AG04450 (cell line): ENCODE data around the gene NAA10. TPM values are rescaled to one million over a fixed set of nuclear protein-coding genes. Genes with fewer than 3 reads are reported as not detected.

Experiments
- CTCF ChIA-PET: fragments of 300-600, 350-600 bp; formaldehyde crosslinking; extraction: SDS; loops from one replicate; lab custom pipeline; 2022; ENCODE audit warnings: antibody characterized with exemption, inconsistent platforms; lab: Charles Lee
- POLR2A ChIA-PET: fragments of 350-600 bp; formaldehyde crosslinking; extraction: SDS; loops from one replicate; lab custom pipeline; 2021; ENCODE audit warnings: antibody characterized with exemption, inconsistent platforms; lab: Yijun Ruan, JAX
- DNase-seq: peaks from one replicate; pipeline ENCODE4 v3.0.0-alpha.2; 2011; ENCODE audit warnings: low read depth, low spot score
- H3K27ac ChIP-seq: one replicate; pipeline ENCODE4 v1.5.1; 2012; ENCODE audit warnings: low read depth, low read length, control low read depth
- H3K27me3 ChIP-seq: one replicate; pipeline ENCODE4 v1.6.0; 2012; ENCODE audit warnings: low read length; ENCODE audit not compliant: control insufficient read depth, insufficient read depth
- H3K4me3 ChIP-seq: 2 replicates; pipeline ENCODE4 v1.5.1; 2011; ENCODE audit warnings: mild to moderate bottlenecking, low read depth, low read length, control low read depth
- H3K9me3 ChIP-seq: 2 replicates; pipeline ENCODE4 v1.5.1; 2012; ENCODE audit warnings: low read length; ENCODE audit not compliant: control insufficient read depth, insufficient read depth
- polyA plus RNA-seq: library from polyadenylated mRNA; depleted of rRNA; stranded (reverse); fragments of >200 nt; gene quantifications from 2 replicates; pipeline ENCODE4 v1.2.3, GENCODE V29; 2011
- TF ChIP-seq, protein P1 (sequence below): IDR thresholded peaks from 2 replicates; pipeline ENCODE4 v1.5.1; 2011; ENCODE audit warnings: low read depth, low read length, control low read depth, inconsistent platforms

Gene NAA10
- polyA plus RNA-seq, 1 experiment: 42.9 TPM

DNA sequence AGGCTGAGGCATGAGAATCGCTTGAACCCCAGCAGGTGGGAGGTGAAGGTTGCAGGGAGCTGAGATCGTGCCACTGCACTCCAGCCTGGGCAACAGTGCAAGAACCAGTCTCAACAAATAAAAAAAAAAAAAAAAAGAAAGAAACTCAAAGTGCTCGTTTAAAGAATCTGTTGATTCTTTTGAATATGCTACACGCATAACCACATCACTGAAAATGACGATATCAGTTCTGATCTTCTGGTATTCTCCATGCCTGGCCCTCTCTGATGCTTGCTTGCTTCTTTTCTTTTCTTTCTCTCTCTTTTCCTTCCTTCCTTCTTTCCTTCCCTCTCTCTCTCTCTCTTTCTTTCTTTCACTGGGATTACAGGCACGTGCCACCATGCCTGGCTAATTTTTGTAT, 23.0 kb downstream of the NAA10 start:
- Histone ChIP-seq H3K27me3 (peaks cover 5% of the 10 kb centered on the region), H3K9me3 (no peaks in the 10 kb centered on the region; the same call in 1 of the 2 replicates), H3K27ac (no peak overlapping the region), H3K4me3 (no peak overlapping the region)
- DNase-seq: no peak
- POLR2A ChIA-PET: no interaction called here
- TF ChIP-seq, protein P1, sequence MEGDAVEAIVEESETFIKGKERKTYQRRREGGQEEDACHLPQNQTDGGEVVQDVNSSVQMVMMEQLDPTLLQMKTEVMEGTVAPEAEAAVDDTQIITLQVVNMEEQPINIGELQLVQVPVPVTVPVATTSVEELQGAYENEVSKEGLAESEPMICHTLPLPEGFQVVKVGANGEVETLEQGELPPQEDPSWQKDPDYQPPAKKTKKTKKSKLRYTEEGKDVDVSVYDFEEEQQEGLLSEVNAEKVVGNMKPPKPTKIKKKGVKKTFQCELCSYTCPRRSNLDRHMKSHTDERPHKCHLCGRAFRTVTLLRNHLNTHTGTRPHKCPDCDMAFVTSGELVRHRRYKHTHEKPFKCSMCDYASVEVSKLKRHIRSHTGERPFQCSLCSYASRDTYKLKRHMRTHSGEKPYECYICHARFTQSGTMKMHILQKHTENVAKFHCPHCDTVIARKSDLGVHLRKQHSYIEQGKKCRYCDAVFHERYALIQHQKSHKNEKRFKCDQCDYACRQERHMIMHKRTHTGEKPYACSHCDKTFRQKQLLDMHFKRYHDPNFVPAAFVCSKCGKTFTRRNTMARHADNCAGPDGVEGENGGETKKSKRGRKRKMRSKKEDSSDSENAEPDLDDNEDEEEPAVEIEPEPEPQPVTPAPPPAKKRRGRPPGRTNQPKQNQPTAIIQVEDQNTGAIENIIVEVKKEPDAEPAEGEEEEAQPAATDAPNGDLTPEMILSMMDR: no peak
- CTCF ChIA-PET: interaction anchor here (0.6 to 0.7 kb wide), 2 partner anchors 10 to 155 kb away, joined by 3 to 4 read pairs; no protein-coding TSS in a partner anchor

- TF ChIP-seq, protein P1: no peak
- Histone ChIP-seq H3K27ac (no peak overlapping the region), H3K9me3 (no peaks in the 10 kb centered on the region; the same call in 1 of the 2 replicates), H3K27me3 (peaks cover 5% of the 10 kb centered on the region), H3K4me3 (no peak overlapping the region)
- DNase-seq: no peak
- ChIA-PET POLR2A (interaction anchor here (0.6 kb wide), 1 partner anchor 13 kb away, joined by 3 read pairs; no protein-coding TSS in a partner anchor), CTCF (interaction anchor here (0.7 to 1.3 kb wide), 3 partner anchors 36 to 179 kb away, joined by 3 to 4 read pairs (median 4); no protein-coding TSS in a partner anchor)
Measured at GRCh38 chrX:153910446-153910845, 24.4 kb downstream of the NAA10 start.

DNA sequence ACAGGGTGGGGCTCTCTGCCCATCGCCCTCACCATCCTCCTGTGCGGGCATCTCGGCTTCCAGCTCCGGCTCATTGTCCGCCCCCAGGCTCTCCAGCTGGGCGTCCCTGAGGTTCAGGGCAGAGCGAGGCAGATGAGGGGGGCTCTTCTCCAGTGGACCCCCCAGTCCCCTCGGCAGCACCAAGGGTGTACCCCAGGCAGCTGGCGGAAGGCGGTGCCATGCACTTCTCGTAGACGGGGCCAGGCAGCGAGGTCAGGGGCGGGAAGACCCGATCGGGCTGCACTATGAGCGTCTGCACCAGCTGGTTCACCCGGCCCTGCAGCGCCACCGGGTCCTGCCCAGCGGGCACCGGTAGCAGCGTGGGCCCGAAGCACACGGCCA, 24.9 kb downstream of the NAA10 start:
- H3K9me3 ChIP-seq: no peaks in the 10 kb centered on the region; the same call in 1 of the 2 replicates
- no peak overlapping the region for H3K27ac ChIP-seq
- peaks cover 5% of the 10 kb centered on the region for H3K27me3 ChIP-seq
- H3K4me3 ChIP-seq: no peak overlapping the region
- CTCF ChIA-PET: interaction anchor here (1.3 kb wide), 1 partner anchor 37 kb away, joined by 3 read pairs; no protein-coding TSS in a partner anchor
- TF ChIP-seq, protein P1: no peak
- POLR2A ChIA-PET: no interaction called here
- DNase-seq: no peak

- no peaks in the 10 kb centered on the region; the same call in 1 of the 2 replicates for H3K9me3 ChIP-seq
- H3K27ac ChIP-seq: no peak overlapping the region
- DNase-seq: no peak
- TF ChIP-seq, protein P1: no peak
- POLR2A ChIA-PET: interaction anchor here (0.6 kb wide), 1 partner anchor 31 kb away, joined by 4 read pairs; no protein-coding TSS in a partner anchor
- peaks cover 5% of the 10 kb centered on the region for H3K27me3 ChIP-seq
- CTCF ChIA-PET: no interaction called here
- no peak overlapping the region for H3K4me3 ChIP-seq
Measured at GRCh38 chrX:153909024-153909979, 25.5 kb downstream of the NAA10 start.
